8988T (cell line): ENCODE results near the gene IFI6.
"Not testable (repeated sequence)": the region's sequence is repeated elsewhere in the genome, so short reads cannot be mapped to it uniquely, and the experiment has no call there.

Experiments used
- DNase-seq: peaks from one replicate; pipeline ENCODE4 v3.0.0; 2011

IFI6 gene

DNA sequence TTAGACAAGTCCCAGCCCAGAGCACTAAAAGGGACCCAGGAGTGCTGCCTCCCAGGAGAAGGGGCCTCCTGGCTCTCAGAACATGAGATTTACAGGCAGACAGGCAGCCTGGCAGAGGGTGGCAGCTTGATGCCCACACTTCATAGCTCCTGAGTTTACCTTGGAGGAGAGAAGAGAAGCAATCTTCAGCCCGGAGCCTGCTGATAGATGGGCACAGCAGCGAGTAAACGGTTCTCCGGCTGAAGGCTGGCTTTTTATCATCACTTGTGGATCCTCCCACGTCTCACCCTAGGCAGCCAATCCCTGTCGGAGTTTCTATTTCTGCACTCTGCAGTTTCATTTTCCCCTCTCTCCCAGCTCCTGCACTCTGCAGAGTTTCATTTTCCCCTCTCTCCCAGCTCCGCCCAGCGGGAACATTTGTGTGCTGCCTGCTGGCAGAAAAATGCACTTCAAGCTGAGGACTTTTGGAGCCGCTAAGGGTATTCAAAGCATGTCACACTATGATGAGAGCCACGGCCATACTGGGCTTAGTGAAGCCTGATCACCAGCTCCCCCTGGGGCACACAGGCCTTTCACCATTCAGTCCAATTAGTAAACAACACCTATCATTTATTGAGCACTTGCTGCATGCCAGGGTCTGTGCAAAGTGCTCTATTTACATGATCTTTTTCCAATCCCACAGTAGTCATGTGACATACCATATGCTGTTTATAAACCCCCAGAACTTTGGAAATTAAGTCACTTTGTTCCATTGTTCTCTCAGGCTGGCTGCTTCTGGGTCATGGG lies at the start of gene IFI6:
Gene IFI6, minus strand, starts transcription at position 229 of the 786 bp plus-strand sequence. CDS start 2,878 bp downstream, outside the sequence.
- peak; percentile 71 for DNase-seq

- no peak for DNase-seq
Measured at GRCh38 chr1:27719286-27720251, 47.6 kb upstream of the IFI6 start.

GRCh38 chr1:27716262-27716895 lies 44.4 kb upstream of the IFI6 start:
- no peak for DNase-seq

DNA sequence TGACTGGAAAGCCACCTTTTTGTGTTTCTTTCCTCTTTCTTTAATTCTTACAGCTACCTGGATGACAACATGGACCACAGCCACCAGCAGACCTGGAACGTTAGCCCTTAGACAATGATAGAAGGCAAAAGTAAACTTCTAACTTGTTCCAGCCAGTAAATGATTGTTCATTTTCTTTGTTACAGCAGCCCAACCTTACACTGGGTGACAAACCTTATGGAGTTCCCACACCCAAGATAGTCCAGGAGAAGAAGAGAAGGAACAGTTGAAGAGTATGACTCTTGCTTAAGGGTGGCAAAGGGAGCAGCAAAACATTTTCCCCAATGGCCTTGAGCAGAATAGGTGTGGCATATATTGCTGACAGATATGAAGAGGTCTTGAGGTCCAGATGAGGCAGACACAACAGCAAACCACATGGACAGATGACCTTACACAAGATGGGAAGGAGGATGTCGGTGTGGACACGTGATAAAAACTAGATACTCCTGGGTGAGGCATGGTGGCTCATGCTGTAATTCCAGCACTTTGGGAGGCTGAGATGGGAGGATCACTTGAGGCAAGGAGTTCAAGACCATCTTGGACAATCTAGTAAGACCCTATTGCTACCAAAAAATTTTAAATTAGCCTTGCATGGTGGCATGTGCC lies 42.0 kb upstream of the IFI6 start:
- no peak for DNase-seq

DNA sequence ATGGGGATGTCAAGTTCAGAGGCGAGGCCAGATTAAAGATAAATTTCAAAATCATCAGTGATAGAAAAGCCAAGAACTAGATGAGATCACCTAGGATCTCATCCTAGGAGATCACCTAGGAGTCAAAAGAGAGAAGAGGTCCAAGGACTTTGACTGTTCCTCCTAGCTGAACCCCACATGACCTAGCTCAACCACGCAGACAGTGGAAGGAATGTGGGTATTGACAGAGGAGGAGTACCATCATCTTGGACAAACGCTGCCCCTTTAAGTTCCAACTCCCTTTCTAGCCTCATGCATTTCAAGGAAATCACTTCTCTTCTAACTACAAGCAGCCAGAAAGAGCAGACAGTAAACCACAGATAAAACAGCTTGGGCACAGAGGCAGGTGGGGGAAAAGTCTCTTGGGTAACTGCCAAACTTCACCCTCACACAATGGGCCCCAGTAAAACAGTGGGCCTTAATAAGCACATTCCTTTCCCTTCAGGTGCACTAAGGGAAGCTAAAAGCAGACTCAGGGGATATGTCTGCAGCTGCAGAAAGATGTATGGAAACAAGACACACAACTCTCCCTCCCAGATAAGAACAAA lies 41.2 kb upstream of the IFI6 start:
- no peak for DNase-seq

- DNase-seq = no peak
Measured at GRCh38 chr1:27710574-27710973, 38.6 kb upstream of the IFI6 start.

- no peak for DNase-seq
Measured at GRCh38 chr1:27705545-27705944, 33.6 kb upstream of the IFI6 start.

DNA sequence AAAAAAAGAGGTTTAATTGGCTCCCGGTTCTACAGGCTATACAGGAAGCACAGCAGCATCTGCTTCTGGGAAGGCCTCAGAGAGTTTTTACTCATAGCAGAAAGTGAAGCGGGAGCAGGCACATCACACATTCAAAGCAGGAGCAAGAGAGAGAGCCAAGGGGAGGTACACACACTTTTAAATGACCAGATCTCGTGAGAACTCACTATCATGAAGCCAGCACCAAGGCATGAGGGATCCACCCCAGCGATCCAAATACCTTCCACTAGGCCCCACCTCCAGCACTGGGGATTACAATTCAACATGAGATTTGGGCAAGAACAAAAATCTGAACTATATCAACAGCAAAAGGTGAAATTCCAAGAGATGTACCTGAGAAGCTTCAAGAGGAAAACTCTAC lies 33.0 kb upstream of the IFI6 start:
- no peak for DNase-seq

- not testable (repeated sequence) for DNase-seq
Measured at GRCh38 chr1:27696835-27697234, 24.8 kb upstream of the IFI6 start.

DNA sequence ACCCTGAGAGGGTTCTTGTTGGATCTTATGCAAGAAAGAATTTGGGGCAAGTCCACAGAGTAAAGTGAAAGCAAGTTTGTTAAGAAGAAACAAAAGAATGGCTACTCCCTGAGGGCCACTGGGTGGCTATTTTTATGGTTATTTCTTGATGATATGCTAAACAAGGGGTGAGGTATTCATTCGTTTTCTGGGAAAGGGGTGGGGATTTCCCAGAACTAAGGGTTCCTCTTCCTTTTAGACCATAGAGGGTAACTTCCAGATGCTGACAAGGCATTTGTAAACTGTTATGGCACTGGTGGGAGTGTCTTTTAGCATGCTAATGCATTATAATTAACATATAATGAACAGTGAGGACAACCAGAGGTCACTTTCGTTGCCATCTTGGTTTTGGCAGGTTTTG lies 18.2 kb upstream of the IFI6 start:
- DNase-seq = no peak

GRCh38 chr1:27689423-27690173 lies 17.6 kb upstream of the IFI6 start:
- no peak for DNase-seq

DNA sequence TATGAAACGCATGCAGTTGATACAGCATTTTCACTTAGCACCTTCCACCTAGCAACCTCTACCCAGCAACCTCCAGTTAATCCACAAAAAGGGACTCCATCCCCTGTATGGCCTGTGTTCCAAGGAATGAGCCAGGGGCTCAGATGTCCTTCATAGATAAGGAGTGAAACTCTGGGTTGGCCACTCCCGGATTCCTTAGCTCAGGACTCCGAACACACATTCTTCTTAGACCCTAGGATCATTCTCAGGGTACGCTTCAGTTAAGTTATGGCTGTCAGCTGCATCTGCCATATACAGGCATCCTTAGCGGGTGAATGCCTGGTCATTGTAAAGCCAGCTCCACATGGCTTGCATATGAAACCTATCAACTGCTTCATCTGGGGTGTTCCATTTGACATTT lies 15.9 kb upstream of the IFI6 start:
- no peak for DNase-seq

- no peak for DNase-seq
Measured at GRCh38 chr1:27686223-27686990, 14.4 kb upstream of the IFI6 start.

DNA sequence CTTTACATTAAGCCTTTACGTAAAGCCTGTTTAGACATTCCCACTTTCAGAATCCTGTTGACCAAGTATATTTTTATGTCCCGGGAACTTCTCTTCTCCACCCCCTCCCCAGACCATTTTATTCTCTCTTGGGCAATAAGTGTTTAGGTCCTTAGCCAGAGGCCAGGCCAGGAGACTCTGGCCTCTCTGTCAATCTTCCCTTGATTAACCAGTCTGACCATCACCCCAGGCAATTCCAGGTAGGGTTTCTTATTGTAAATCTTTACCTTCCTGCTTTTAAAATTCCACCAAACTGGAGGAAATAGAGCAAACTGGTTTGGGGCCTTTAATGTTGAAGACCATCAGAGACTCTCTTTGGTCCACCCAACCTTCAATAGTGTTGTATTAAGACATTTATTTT lies 12.2 kb upstream of the IFI6 start:
- DNase-seq = no peak

DNA sequence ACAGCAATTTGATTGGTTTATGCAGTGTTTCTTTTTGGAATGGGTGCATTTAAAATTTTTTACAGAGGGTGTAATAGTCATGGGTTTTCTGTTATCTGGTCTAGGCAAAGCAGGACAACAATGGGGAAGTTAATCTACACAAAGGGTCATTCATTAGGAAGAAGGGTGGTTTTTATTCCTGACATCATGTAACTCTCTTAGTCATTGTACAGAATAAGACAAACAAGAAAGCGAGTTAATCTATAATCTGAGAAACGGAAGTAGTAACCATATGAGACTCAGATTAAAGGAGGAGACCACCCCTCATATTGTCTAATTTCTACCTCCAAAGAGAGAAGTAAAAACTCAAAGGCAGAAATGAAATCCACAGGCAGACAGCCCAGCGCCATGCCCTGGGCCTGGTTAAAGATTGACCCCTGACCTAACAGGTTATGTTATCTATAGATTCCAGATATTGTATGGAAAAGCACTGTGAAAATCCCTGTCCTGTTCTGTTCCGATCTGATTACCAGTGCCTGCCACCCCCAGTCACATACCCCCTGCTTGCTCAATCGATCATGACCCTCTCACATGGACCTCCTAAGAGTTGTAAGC lies 10.5 kb upstream of the IFI6 start:
- DNase-seq = no peak

DNA sequence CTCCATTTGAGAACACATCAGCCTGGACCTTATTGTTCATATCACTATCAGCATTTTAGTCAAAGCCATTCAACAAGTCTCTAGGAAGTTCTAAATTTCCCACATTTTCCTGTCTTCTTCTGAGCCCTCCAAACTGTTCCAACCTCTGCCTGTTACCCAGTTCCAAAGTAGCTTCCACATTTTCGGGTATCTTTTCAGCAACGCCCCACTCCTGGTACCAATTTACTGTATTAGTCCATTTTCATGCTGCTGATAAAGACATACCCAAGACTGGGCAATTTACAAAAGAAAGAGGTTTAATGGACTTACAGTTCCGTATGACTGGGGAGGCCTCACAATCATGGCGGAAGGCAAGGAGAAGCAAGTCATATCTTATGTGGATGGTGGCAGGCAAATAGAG lies 9.6 kb upstream of the IFI6 start:
- not testable (repeated sequence) for DNase-seq

DNA sequence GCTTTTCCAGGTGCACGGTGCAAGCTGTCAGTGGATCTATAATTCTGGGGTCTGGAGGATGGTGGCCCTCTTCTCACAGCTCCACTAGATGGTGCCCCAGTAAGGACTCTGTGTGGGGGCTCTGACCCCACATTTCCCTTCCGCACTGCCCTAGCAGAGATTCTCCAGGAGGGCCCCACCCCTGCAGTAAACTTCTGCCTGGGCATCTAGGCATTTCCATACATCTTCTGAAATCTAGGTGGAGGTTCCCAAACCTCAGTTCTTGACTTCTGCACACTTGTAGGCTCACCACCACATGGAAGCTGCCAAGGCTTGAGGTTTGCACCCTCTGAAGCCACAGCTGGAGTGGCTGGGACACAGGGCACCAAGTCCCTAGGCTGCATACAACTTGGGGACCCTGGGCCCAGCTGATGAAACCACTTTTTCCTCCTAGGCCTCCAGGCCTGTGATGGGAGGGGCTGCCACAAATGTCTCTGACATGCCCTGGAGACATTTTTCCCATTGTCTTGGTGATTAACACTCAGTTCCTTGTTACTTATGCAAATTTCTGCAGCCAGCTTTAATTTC lies 8.3 kb upstream of the IFI6 start:
- not testable (repeated sequence) for DNase-seq

DNA sequence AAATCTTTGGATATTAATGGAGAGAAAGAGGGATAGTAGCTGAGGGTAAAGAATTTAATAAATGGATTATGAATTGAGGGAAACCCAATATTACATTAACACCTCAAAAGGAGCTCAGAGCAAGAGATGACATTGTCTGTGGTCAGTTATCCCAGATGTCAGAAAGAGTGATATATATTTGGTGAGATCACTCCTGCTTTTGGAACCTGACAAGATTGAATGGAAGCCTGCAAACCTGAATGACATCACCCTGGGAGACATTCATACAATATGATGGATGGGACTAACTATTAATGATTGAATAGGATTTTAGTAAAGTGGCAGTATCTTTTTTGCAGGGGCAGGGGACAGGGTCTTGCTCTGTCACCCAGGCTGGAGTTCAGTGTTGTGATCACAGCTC lies 6.8 kb upstream of the IFI6 start:
- no peak for DNase-seq

GRCh38 chr1:27676410-27676809 lies 4.4 kb upstream of the IFI6 start:
- no peak for DNase-seq

GRCh38 chr1:27672750-27673112 lies 739 bp upstream of the IFI6 start:
- no peak for DNase-seq
